Gastroesophageal sphincter (tissue), 2 donors: ENCODE data around the gene EMID1.

Experiments
- POLR2A ChIP-seq, 2 donors: fragments of 450-650 bp; IDR thresholded peaks; one replicate each; pipeline ENCODE4 v1.6.1; 2017; ENCODE audit warnings: antibody characterized with exemption in 2 of 2, mild to moderate bottlenecking in 2 of 2, moderate library complexity in 1 of 2
- POLR2AphosphoS5 ChIP-seq: sonication (generic); formaldehyde crosslinking; IDR thresholded peaks from one replicate; pipeline ENCODE4 v1.6.1; 2017; ENCODE audit warnings: antibody characterized with exemption

- TF ChIP-seq POLR2AphosphoS5 = no peak
- no peak for TF ChIP-seq POLR2A (IDR thresholded peaks at IDR 0.05)
These were observed 102.6 kb downstream of the EMID1 start for GRCh38 chr22:29308148-29308790.
